ENCODE results near the gene XRRA1.

The XRRA1 gene

GRCh38 chr11:74863410-74863809 is 85.5 kb downstream of the XRRA1 start:
- H3K27me3 ChIP-seq (ENCODE audit: control insufficient read depth, insufficient read depth, low read length) = no peaks in the 10 kb centered on the region
- no peak overlapping the region for H3K9ac ChIP-seq (ENCODE audit: low read length)
- H3K4me3 ChIP-seq (ENCODE audit: low read length) = no peak overlapping the region
- H3K36me3 ChIP-seq (ENCODE audit: control insufficient read depth, insufficient read depth, low read length) = peaks cover 22% of the 10 kb centered on the region
- no peak overlapping the region for H3K27ac ChIP-seq (ENCODE audit: low read depth, low read length)
- no peaks in the 10 kb centered on the region for H3K4me1 ChIP-seq (ENCODE audit: control insufficient read depth, insufficient read depth, low read length)

- H3K27me3 ChIP-seq (ENCODE audit: control insufficient read depth, insufficient read depth, low read length) = no peaks in the 10 kb centered on the region
- H3K36me3 ChIP-seq (ENCODE audit: control insufficient read depth, insufficient read depth, low read length) = peaks cover 17% of the 10 kb centered on the region
- no peak overlapping the region for H3K4me3 ChIP-seq (ENCODE audit: low read length)
- no peak overlapping the region for H3K27ac ChIP-seq (ENCODE audit: low read depth, low read length)
- H3K9ac ChIP-seq (ENCODE audit: low read length) = no peak overlapping the region
- no peaks in the 10 kb centered on the region for H3K4me1 ChIP-seq (ENCODE audit: control insufficient read depth, insufficient read depth, low read length)
Observed at GRCh38 chr11:74860743-74861142, 88.1 kb downstream of the XRRA1 start.

GRCh38 chr11:74853223-74853622 is 95.7 kb downstream of the XRRA1 start:
- no peak overlapping the region for H3K27ac ChIP-seq (ENCODE audit: low read depth, low read length)
- no peak overlapping the region for H3K9ac ChIP-seq (ENCODE audit: low read length)
- peaks cover 14% of the 10 kb centered on the region for H3K36me3 ChIP-seq (ENCODE audit: control insufficient read depth, insufficient read depth, low read length)
- no peak overlapping the region for H3K4me3 ChIP-seq (ENCODE audit: low read length)
- H3K4me1 ChIP-seq (ENCODE audit: control insufficient read depth, insufficient read depth, low read length) = no peaks in the 10 kb centered on the region
- no peaks in the 10 kb centered on the region for H3K27me3 ChIP-seq (ENCODE audit: control insufficient read depth, insufficient read depth, low read length)

- Histone ChIP-seq H3K27me3 (ENCODE audit: control insufficient read depth, insufficient read depth, low read length) (no peaks in the 10 kb centered on the region), H3K36me3 (ENCODE audit: control insufficient read depth, insufficient read depth, low read length) (peaks cover 19% of the 10 kb centered on the region), H3K4me3 (ENCODE audit: low read length) (no peak overlapping the region), H3K4me1 (ENCODE audit: control insufficient read depth, insufficient read depth, low read length) (no peaks in the 10 kb centered on the region), H3K9ac (ENCODE audit: low read length) (no peak overlapping the region), H3K27ac (ENCODE audit: low read depth, low read length) (no peak overlapping the region)
Observed at GRCh38 chr11:74849525-74850391, 99.1 kb downstream of the XRRA1 start.

- Histone ChIP-seq H3K36me3 (ENCODE audit: control insufficient read depth, insufficient read depth, low read length) (peaks cover 22% of the 10 kb centered on the region), H3K27me3 (ENCODE audit: control insufficient read depth, insufficient read depth, low read length) (no peaks in the 10 kb centered on the region), H3K4me3 (ENCODE audit: low read length) (no peak overlapping the region), H3K9ac (ENCODE audit: low read length) (no peak overlapping the region), H3K4me1 (ENCODE audit: control insufficient read depth, insufficient read depth, low read length) (no peaks in the 10 kb centered on the region), H3K27ac (ENCODE audit: low read depth, low read length) (no peak overlapping the region)
Observed at GRCh38 chr11:74847895-74848294, 101.0 kb downstream of the XRRA1 start.

GRCh38 chr11:74847395-74847794 is 101.5 kb downstream of the XRRA1 start:
- Histone ChIP-seq H3K9ac (ENCODE audit: low read length) (no peak overlapping the region), H3K27ac (ENCODE audit: low read depth, low read length) (no peak overlapping the region), H3K4me3 (ENCODE audit: low read length) (no peak overlapping the region), H3K36me3 (ENCODE audit: control insufficient read depth, insufficient read depth, low read length) (peaks cover 22% of the 10 kb centered on the region), H3K4me1 (ENCODE audit: control insufficient read depth, insufficient read depth, low read length) (no peaks in the 10 kb centered on the region), H3K27me3 (ENCODE audit: control insufficient read depth, insufficient read depth, low read length) (no peaks in the 10 kb centered on the region)

- Histone ChIP-seq H3K9ac (ENCODE audit: low read length) (no peak overlapping the region), H3K36me3 (ENCODE audit: control insufficient read depth, insufficient read depth, low read length) (peaks cover 18% of the 10 kb centered on the region), H3K4me1 (ENCODE audit: control insufficient read depth, insufficient read depth, low read length) (no peaks in the 10 kb centered on the region), H3K27me3 (ENCODE audit: control insufficient read depth, insufficient read depth, low read length) (no peaks in the 10 kb centered on the region), H3K4me3 (ENCODE audit: low read length) (no peak overlapping the region), H3K27ac (ENCODE audit: low read depth, low read length) (no peak overlapping the region)
Observed at GRCh38 chr11:74846770-74847169, 102.1 kb downstream of the XRRA1 start.

- H3K36me3 ChIP-seq (ENCODE audit: control insufficient read depth, insufficient read depth, low read length) = peaks cover 13% of the 10 kb centered on the region
- H3K9ac ChIP-seq (ENCODE audit: low read length) = no peak overlapping the region
- H3K27ac ChIP-seq (ENCODE audit: low read depth, low read length) = no peak overlapping the region
- no peak overlapping the region for H3K4me3 ChIP-seq (ENCODE audit: low read length)
- H3K4me1 ChIP-seq (ENCODE audit: control insufficient read depth, insufficient read depth, low read length) = no peaks in the 10 kb centered on the region
- H3K27me3 ChIP-seq (ENCODE audit: control insufficient read depth, insufficient read depth, low read length) = no peaks in the 10 kb centered on the region
Observed at GRCh38 chr11:74845978-74846517, 102.8 kb downstream of the XRRA1 start.

- Histone ChIP-seq H3K4me3 (ENCODE audit: low read length) (no peak overlapping the region), H3K27me3 (ENCODE audit: control insufficient read depth, insufficient read depth, low read length) (no peaks in the 10 kb centered on the region), H3K4me1 (ENCODE audit: control insufficient read depth, insufficient read depth, low read length) (no peaks in the 10 kb centered on the region), H3K9ac (ENCODE audit: low read length) (no peak overlapping the region), H3K27ac (ENCODE audit: low read depth, low read length) (no peak overlapping the region), H3K36me3 (ENCODE audit: control insufficient read depth, insufficient read depth, low read length) (peaks cover 13% of the 10 kb centered on the region)
Observed at GRCh38 chr11:74844865-74845264, 104.0 kb downstream of the XRRA1 start.

- Histone ChIP-seq H3K27me3 (ENCODE audit: control insufficient read depth, insufficient read depth, low read length) (no peaks in the 10 kb centered on the region), H3K4me3 (ENCODE audit: low read length) (no peak overlapping the region), H3K36me3 (ENCODE audit: control insufficient read depth, insufficient read depth, low read length) (peaks cover 13% of the 10 kb centered on the region), H3K4me1 (ENCODE audit: control insufficient read depth, insufficient read depth, low read length) (no peaks in the 10 kb centered on the region), H3K9ac (ENCODE audit: low read length) (no peak overlapping the region), H3K27ac (ENCODE audit: low read depth, low read length) (no peak overlapping the region)
Observed at GRCh38 chr11:74844072-74844471, 104.8 kb downstream of the XRRA1 start.

- H3K36me3 ChIP-seq (ENCODE audit: control insufficient read depth, insufficient read depth, low read length) = peaks cover 8% of the 10 kb centered on the region
- H3K9ac ChIP-seq (ENCODE audit: low read length) = no peak overlapping the region
- no peak overlapping the region for H3K4me3 ChIP-seq (ENCODE audit: low read length)
- H3K4me1 ChIP-seq (ENCODE audit: control insufficient read depth, insufficient read depth, low read length) = no peaks in the 10 kb centered on the region
- no peaks in the 10 kb centered on the region for H3K27me3 ChIP-seq (ENCODE audit: control insufficient read depth, insufficient read depth, low read length)
- no peak overlapping the region for H3K27ac ChIP-seq (ENCODE audit: low read depth, low read length)
Observed at GRCh38 chr11:74842967-74843366, 105.9 kb downstream of the XRRA1 start.

- Histone ChIP-seq H3K4me3 (ENCODE audit: low read length) (no peak overlapping the region), H3K27ac (ENCODE audit: low read depth, low read length) (no peak overlapping the region), H3K27me3 (ENCODE audit: control insufficient read depth, insufficient read depth, low read length) (no peaks in the 10 kb centered on the region), H3K4me1 (ENCODE audit: control insufficient read depth, insufficient read depth, low read length) (peaks cover 4% of the 10 kb centered on the region), H3K36me3 (ENCODE audit: control insufficient read depth, insufficient read depth, low read length) (peaks cover 21% of the 10 kb centered on the region), H3K9ac (ENCODE audit: low read length) (no peak overlapping the region)
Observed at GRCh38 chr11:74840486-74840885, 108.4 kb downstream of the XRRA1 start.

- no peaks in the 10 kb centered on the region for H3K27me3 ChIP-seq (ENCODE audit: control insufficient read depth, insufficient read depth, low read length)
- H3K27ac ChIP-seq (ENCODE audit: low read depth, low read length) = no peak overlapping the region
- no peak overlapping the region for H3K9ac ChIP-seq (ENCODE audit: low read length)
- H3K4me1 ChIP-seq (ENCODE audit: control insufficient read depth, insufficient read depth, low read length) = peaks cover 4% of the 10 kb centered on the region
- H3K4me3 ChIP-seq (ENCODE audit: low read length) = no peak overlapping the region
- H3K36me3 ChIP-seq (ENCODE audit: control insufficient read depth, insufficient read depth, low read length) = peaks cover 23% of the 10 kb centered on the region
Observed at GRCh38 chr11:74839971-74840370, 108.9 kb downstream of the XRRA1 start.

All from rectal smooth muscle tissue (tissue), 1 donor.